Measurements from ENCODE around the gene TMEM200A.

GRCh38 chr6:130371921-130372420, 6.2 kb downstream of the TMEM200A start:
- TF ChIP-seq CTCF (IDR thresholded peaks at IDR 0.05) (no peak), EZH2 (IDR thresholded peaks at IDR 0.05; ENCODE audit: borderline replicate concordance, insufficient read depth, low read depth, low read length, poor library complexity, severe bottlenecking) (no peak)
